HG03280 (cell line): ENCODE results near the gene MSMO1.

Experiments used
- ATAC-seq: cut with Tn5 transposase; IDR thresholded peaks from one replicate; pipeline ENCODE4 v1.9.1; 2021; ENCODE audit warnings: mild to moderate bottlenecking, moderate library complexity; ENCODE audit not compliant: unreplicated experiment

Gene MSMO1

GRCh38 chr4:165359506-165359905 lies 32.0 kb downstream of the MSMO1 start:
- no peak for ATAC-seq

GRCh38 chr4:165360041-165360695 lies 32.7 kb downstream of the MSMO1 start:
- ATAC-seq, result no peak

DNA sequence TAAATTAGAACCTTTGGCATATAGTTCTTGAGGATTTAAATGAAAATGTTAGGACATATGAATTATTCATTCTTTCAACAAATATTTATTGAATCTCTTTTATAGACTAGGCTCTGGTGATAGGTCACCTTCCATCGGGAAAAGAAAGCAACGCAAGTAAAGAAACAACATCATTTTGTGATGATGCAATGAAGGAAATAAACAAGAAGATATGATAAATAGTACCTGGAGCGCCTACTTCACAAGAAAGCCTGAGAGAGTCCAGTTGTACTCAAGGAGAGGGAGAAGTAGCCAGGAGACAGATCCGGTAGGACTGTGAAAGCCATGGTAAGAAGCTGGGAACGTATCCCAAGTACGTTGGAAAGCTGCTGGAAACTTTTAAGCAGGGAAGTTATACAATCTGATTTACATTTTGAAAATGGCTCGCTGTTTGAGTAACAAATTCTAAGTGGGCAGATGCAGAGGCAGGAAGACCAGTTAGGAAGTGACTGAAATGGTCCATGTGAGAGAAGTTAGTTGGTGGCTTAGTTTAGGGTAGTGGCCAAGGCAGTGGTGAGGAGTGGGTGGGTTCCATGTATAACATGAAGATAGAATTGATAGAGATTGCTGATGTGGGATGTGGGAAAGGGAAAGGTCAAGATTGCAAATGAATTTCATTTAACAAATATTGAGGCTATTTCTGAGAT lies 33.7 kb downstream of the MSMO1 start:
- no peak for ATAC-seq

DNA sequence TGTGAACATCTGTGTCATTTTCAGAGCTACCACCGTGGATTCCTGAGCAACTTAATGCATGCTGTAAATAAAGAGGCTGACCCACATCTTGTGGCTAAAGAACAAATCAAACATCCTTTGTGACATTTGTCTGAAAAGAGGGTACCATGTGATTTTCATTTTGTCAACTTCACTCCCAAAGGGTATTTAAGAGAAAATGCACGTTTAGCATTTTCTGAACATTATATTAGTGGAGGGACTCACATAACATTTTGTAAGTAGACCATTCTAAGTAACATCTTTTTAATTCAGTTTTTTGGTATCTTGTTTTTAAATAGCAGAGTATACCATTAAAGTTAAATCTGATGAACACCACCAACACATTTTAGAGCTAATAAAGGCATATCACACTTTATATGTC lies 34.3 kb downstream of the MSMO1 start:
- no peak for ATAC-seq

- ATAC-seq, result no peak
Observed at GRCh38 chr4:165364452-165365080, 37.1 kb downstream of the MSMO1 start.

- no peak for ATAC-seq
Observed at GRCh38 chr4:165367040-165367439, 39.6 kb downstream of the MSMO1 start.

GRCh38 chr4:165368114-165368513 lies 40.6 kb downstream of the MSMO1 start:
- ATAC-seq, result no peak

GRCh38 chr4:165368567-165368966 lies 41.1 kb downstream of the MSMO1 start:
- no peak for ATAC-seq

DNA sequence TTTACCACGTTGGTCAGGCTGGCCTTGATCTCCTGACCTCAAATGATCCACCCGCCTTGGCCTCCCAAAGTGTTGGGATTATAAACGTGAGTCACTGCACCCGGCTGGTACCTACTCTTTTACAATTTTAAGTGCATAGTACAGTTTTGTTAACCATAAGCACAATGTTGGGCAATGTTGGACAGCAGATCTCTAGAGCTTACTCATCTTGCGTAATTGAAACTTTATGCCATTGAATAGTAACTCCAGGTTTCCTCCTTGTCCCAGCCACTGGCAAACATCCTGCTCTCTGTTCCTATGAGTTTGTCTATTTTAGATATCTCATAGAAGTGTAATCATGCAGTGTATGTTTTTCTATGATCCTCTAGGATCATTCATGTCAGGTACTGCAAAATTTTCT lies 42.1 kb downstream of the MSMO1 start:
- ATAC-seq, result no peak

DNA sequence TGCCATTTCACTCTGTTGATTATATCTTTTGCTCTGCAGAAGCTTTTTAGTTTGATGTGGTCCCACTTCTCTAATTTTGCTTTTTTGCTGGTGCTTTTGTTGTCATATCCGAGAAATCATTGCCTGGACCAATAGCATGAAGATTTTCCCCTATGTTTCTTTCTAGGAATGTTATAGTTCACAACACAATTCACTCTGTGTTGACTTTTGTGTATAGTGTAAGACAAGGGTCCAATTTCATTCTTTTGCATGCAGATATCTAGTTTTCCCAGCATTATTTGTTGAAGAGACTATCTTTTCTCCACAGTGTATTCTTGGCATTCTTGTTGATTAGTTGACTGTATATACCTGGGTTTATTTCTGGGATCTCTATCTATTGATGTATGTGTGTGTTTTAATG lies 43.1 kb downstream of the MSMO1 start:
- no peak for ATAC-seq

- no peak for ATAC-seq
Observed at GRCh38 chr4:165375465-165375864, 48.0 kb downstream of the MSMO1 start.

DNA sequence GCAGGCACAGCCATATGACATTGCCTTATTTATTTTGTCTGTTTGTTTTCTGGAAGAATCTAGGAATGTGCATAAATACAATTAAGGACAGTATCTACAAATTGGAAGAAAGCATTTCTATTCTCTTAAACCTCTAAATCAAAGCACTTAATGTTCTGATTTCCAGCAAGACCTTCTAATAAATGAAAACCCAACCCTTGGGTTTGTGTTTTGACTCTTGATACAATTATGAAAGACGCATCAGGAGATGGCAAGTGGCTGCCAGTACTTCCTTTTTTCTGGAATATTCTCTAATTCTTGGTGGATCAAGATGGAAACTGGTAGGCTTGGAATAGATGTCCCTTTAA lies 50.9 kb downstream of the MSMO1 start:
- no peak for ATAC-seq

DNA sequence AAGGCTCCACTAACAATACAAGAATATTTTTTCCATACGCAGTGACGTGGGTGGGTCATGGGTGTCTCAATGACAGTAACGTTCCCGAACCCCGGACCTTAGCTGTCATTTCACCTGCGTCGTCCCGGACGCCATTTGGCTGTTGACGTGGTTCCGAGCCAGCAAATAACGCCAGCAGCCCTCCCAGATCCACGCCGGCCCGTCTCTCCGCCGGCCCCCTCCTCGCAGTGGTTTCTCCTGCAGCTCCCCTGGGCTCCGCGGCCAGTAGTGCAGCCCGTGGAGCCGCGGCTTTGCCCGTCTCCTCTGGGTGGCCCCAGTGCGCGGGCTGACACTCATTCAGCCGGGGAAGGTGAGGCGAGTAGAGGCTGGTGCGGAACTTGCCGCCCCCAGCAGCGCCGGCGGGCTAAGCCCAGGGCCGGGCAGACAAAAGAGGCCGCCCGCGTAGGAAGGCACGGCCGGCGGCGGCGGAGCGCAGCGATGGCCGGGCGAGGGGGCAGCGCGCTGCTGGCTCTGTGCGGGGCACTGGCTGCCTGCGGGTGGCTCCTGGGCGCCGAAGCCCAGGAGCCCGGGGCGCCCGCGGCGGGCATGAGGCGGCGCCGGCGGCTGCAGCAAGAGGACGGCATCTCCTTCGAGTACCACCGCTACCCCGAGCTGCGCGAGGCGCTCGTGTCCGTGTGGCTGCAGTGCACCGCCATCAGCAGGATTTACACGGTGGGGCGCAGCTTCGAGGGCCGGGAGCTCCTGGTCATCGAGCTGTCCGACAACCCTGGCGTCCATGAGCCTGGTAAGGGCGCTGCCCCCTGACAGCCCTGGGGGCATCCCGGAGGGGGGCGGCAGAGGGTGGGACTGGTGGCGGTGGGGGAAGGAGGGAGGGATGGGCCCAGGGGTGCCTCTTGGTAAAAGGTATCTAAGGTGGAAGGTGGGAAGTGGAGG lies 51.5 kb downstream of the MSMO1 start, which contains the start of gene CPE:
CPE (plus strand) TSS at position 264 of the 933 bp plus-strand sequence; CDS start at position 478, 214 bp downstream.
- peak; percentile 91 for ATAC-seq

DNA sequence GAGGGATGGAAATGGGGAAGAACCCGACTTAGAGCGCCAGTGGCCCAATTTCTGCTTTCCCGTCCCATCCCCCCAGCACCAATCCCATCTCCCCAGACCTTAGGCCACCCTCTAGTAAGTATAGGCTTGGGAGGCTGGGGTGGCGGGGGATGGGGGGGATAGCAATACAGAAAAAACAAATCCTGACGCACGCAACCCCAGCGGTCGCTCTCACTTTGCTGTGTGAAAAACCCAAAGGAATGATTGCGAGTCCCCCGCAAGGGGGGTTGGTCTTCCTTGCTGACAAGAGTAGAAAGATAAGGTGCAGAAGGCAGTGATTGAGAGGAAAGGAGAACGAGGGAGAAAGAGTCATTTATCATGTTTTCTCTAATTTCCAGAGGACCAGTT lies 52.2 kb downstream of the MSMO1 start:
- ATAC-seq, result no peak

- ATAC-seq, result no peak
Observed at GRCh38 chr4:165380805-165381204, 53.3 kb downstream of the MSMO1 start.

GRCh38 chr4:165381821-165382373 lies 54.4 kb downstream of the MSMO1 start:
- no peak for ATAC-seq

DNA sequence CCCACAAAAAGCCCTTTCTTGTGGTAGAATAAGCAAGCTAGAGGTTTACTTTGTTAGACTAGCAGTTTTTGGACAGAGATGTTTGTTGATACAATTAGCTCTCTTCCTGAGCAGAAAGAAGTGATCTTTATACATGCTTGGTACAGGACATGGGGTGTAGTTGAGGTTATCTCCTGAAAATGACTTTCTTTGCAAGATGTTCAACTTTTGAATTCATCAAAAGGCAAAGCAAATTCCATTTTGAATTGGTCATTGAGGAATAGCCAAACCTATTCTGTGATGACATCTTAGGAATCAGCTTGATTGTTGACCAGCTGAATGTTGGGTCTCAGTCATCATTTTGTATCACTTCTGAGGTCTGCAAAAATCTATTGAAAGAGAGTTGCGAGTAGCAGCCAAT lies 55.2 kb downstream of the MSMO1 start:
- ATAC-seq, result no peak

- ATAC-seq, result no peak
Observed at GRCh38 chr4:165383591-165384073, 56.2 kb downstream of the MSMO1 start.

- no peak for ATAC-seq
Observed at GRCh38 chr4:165384186-165384585, 56.7 kb downstream of the MSMO1 start.

DNA sequence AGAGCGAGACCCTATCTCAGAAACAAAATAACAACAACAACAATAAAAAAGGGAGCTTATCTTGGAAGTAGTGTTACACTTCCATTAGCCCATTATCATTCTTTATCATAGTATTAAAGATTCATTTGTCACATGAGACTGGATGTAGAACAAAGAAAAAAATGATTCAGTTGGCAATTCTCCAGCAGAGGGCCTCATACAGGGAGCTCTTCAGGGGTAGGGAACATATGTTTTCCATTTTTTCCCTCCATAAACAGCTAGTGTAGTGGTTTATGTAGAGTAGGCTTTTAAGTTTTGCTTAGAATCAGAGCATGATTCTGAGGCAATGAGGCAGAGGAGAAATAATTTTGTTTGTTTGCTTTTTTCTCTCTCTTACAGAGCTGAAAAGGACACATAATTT lies 57.1 kb downstream of the MSMO1 start:
- ATAC-seq, result no peak

GRCh38 chr4:165385126-165385525 lies 57.7 kb downstream of the MSMO1 start:
- no peak for ATAC-seq
